H1 (cell line): ENCODE data around the gene GRM7. TPM values are rescaled to one million over a fixed set of nuclear protein-coding genes. Genes with fewer than 3 reads are reported as not detected.

Source experiments
- POLR2AphosphoS5 ChIP-seq: IDR thresholded peaks from 2 replicates; pipeline ENCODE4 v1.6.1; 2011; ENCODE audit warnings: low read depth, low read length
- SP2 ChIP-seq: IDR thresholded peaks from 2 replicates; pipeline ENCODE4 v1.6.1; 2012; ENCODE audit warnings: mild to moderate bottlenecking, low read length, inconsistent platforms
- polyA plus RNA-seq, 7 experiments: library from polyadenylated mRNA; depleted of rRNA in 3 of 7; stranded (reverse) in 5 of 7; unstranded in 2 of 7; fragments of >200 nt in 5 of 7; fragments of 200-250 nt in 2 of 7; gene quantifications; 1 replicate in 5 of 7; 2 replicates in 1 of 7; 4 replicates in 1 of 7; pipeline versions ENCODE4 v1.2.1 to v1.2.3, GENCODE V29; 2011 to 2013; ENCODE audit warnings: missing spikeins in 2 of 7, mixed read lengths in 2 of 7
- total RNA-seq: library from RNA; stranded (reverse); fragmentation: NEBNext Ultra II Directional; extraction: Animal tissue kit (Norgen Biotek cat#: 25700); gene quantifications from 2 replicates; pipeline ENCODE4 v1.2.1, GENCODE V29; 2021

GRM7 gene
- total and polyA plus RNA-seq, 2 of the 8 experiments (the other 6 are each of a cell fraction or from before 2014, with no cell fraction given): 0.17 to 0.24 TPM

DNA sequence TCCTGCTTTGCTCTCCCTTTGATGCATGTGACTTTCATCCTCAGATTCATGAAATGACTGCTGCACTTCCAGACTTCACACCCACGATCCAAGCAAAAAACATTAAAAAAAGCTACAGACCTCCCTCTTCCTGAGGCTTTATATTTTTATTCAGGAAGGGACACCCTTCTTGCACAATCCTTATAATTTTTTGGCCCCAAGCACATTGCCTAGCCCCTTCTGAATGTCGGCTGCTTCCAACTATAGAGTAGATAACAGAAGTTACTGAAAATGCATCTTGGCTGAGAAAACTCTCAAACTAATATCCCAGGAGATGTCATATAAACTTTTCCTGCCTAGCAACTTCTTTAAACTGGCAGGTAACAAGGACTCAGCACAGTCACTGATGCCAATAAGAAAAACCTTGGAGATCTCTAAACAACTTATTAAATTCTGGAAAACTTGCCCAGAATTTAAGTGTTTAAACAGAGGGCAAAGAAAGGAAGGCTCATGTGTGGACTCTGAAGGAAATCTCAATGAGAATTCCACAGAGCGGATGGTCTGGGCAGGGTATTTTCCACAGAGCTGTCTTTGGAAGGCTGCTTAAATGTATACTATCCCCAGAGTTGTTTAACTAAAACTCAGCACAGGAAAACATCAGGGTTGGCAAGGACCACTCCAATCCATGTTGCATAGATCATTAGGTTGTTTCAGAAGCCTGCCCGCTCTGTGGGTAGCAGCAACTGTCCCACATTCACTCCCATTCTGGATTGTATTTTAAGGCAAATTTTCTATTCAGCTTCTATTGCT is 893.9 kb downstream of the GRM7 start (continued):
- TF ChIP-seq POLR2AphosphoS5 (no peak), SP2 (no peak)
- TF ChIP-seq, all 59 proteins: peak for 0
